IPS-20b (cell line): Measurements from ENCODE around the gene RGSL1.

Source experiments
- H3K27ac ChIP-seq: one replicate; pipeline ENCODE4 v1.5.1; 2013; ENCODE audit warnings: low read length
- H3K27me3 ChIP-seq: 2 replicates; pipeline ENCODE4 v1.6.1; 2013; ENCODE audit warnings: mild to moderate bottlenecking, low read length, inconsistent platforms; ENCODE audit not compliant: insufficient read depth
- H3K36me3 ChIP-seq: 2 replicates; pipeline ENCODE4 v1.6.1; 2013; ENCODE audit warnings: low read depth, mild to moderate bottlenecking, inconsistent platforms, low read length, moderate library complexity; ENCODE audit not compliant: insufficient read depth
- H3K4me1 ChIP-seq: 2 replicates; pipeline ENCODE4 v1.6.1; 2013; ENCODE audit warnings: mild to moderate bottlenecking, control low read depth, inconsistent platforms, low read length, moderate library complexity; ENCODE audit not compliant: insufficient read depth
- H3K4me3 ChIP-seq: 2 replicates; pipeline ENCODE4 v1.5.1; 2013; ENCODE audit warnings: mild to moderate bottlenecking, low read length, inconsistent platforms
- H3K9ac ChIP-seq: 2 replicates; pipeline ENCODE4 v1.6.1; 2013; ENCODE audit warnings: low read depth, mild to moderate bottlenecking, inconsistent platforms, low read length, moderate library complexity
- H3K9me3 ChIP-seq: 2 replicates; pipeline ENCODE4 v1.6.1; 2013; ENCODE audit warnings: mild to moderate bottlenecking, low read depth, low read length, inconsistent platforms; ENCODE audit not compliant: insufficient read depth

RGSL1 gene

GRCh38 chr1:182555493-182555892 lies 105.5 kb downstream of the RGSL1 start:
- Histone ChIP-seq H3K27me3 (no peaks in the 10 kb centered on the region), H3K9me3 (no peaks in the 10 kb centered on the region), H3K27ac (no peak overlapping the region)

GRCh38 chr1:182556279-182556678 lies 106.3 kb downstream of the RGSL1 start:
- Histone ChIP-seq H3K9me3 (no peaks in the 10 kb centered on the region), H3K9ac (no peak overlapping the region), H3K4me1 (no peaks in the 10 kb centered on the region), H3K27me3 (no peaks in the 10 kb centered on the region), H3K4me3 (no peak overlapping the region), H3K36me3 (no peaks in the 10 kb centered on the region), H3K27ac (no peak overlapping the region)

More at GRCh38 chr1:182555493-182555892, 105.5 kb downstream of the RGSL1 start:
- H3K4me1 ChIP-seq: no peaks in the 10 kb centered on the region
- H3K36me3 ChIP-seq: no peaks in the 10 kb centered on the region
- no peak overlapping the region for H3K4me3 ChIP-seq
- H3K9ac ChIP-seq: no peak overlapping the region

GRCh38 chr1:182560392-182560984 lies 110.5 kb downstream of the RGSL1 start:
- H3K9me3 ChIP-seq: no peaks in the 10 kb centered on the region; the same call in 1 of the 2 replicates
- H3K27ac ChIP-seq: no peak overlapping the region
- no peaks in the 10 kb centered on the region for H3K4me1 ChIP-seq

GRCh38 chr1:182561456-182561855 lies 111.5 kb downstream of the RGSL1 start:
- no peak overlapping the region for H3K27ac ChIP-seq
- no peak overlapping the region for H3K4me3 ChIP-seq
- no peaks in the 10 kb centered on the region for H3K4me1 ChIP-seq
- H3K9ac ChIP-seq: no peak overlapping the region
- H3K27me3 ChIP-seq: no peaks in the 10 kb centered on the region
- no peaks in the 10 kb centered on the region for H3K36me3 ChIP-seq
- no peaks in the 10 kb centered on the region; the same call in 1 of the 2 replicates for H3K9me3 ChIP-seq

More at GRCh38 chr1:182560392-182560984, 110.5 kb downstream of the RGSL1 start:
- Histone ChIP-seq H3K9ac (no peak overlapping the region), H3K36me3 (no peaks in the 10 kb centered on the region), H3K4me3 (no peak overlapping the region), H3K27me3 (no peaks in the 10 kb centered on the region)

- no peaks in the 10 kb centered on the region for H3K4me1 ChIP-seq
- no peak overlapping the region for H3K9ac ChIP-seq
- H3K27me3 ChIP-seq: no peaks in the 10 kb centered on the region
- no peak overlapping the region for H3K27ac ChIP-seq
- H3K4me3 ChIP-seq: no peak overlapping the region
- H3K9me3 ChIP-seq: no peaks in the 10 kb centered on the region; the same call in 1 of the 2 replicates
- no peaks in the 10 kb centered on the region for H3K36me3 ChIP-seq
Observed at GRCh38 chr1:182563095-182563494, 113.1 kb downstream of the RGSL1 start.

- Histone ChIP-seq H3K27me3 (no peaks in the 10 kb centered on the region), H3K9ac (no peak overlapping the region), H3K4me1 (no peaks in the 10 kb centered on the region), H3K27ac (no peak overlapping the region), H3K9me3 (no peaks in the 10 kb centered on the region; the same call in 1 of the 2 replicates), H3K4me3 (no peak overlapping the region), H3K36me3 (no peaks in the 10 kb centered on the region)
Observed at GRCh38 chr1:182564406-182565004, 114.6 kb downstream of the RGSL1 start.

- H3K9me3 ChIP-seq: no peaks in the 10 kb centered on the region; the same call in 1 of the 2 replicates
- no peaks in the 10 kb centered on the region for H3K36me3 ChIP-seq
- no peak overlapping the region for H3K4me3 ChIP-seq
- H3K4me1 ChIP-seq: no peaks in the 10 kb centered on the region
- no peak overlapping the region for H3K27ac ChIP-seq
- H3K9ac ChIP-seq: no peak overlapping the region
- no peaks in the 10 kb centered on the region for H3K27me3 ChIP-seq
Observed at GRCh38 chr1:182565537-182565936, 115.6 kb downstream of the RGSL1 start.

GRCh38 chr1:182567629-182568028 lies 117.7 kb downstream of the RGSL1 start:
- no peaks in the 10 kb centered on the region for H3K4me1 ChIP-seq
- no peaks in the 10 kb centered on the region for H3K27me3 ChIP-seq
- no peaks in the 10 kb centered on the region; the same call in 1 of the 2 replicates for H3K9me3 ChIP-seq
- H3K9ac ChIP-seq: no peak overlapping the region
- no peaks in the 10 kb centered on the region for H3K36me3 ChIP-seq
- no peak overlapping the region for H3K4me3 ChIP-seq
- no peak overlapping the region for H3K27ac ChIP-seq

- Histone ChIP-seq H3K9ac (no peak overlapping the region), H3K36me3 (no peaks in the 10 kb centered on the region), H3K9me3 (no peaks in the 10 kb centered on the region; the same call in 1 of the 2 replicates), H3K27me3 (no peaks in the 10 kb centered on the region), H3K4me1 (no peaks in the 10 kb centered on the region), H3K4me3 (no peak overlapping the region), H3K27ac (no peak overlapping the region)
Observed at GRCh38 chr1:182568647-182569284, 118.8 kb downstream of the RGSL1 start.

GRCh38 chr1:182569939-182570610 lies 120.1 kb downstream of the RGSL1 start:
- H3K27ac ChIP-seq: no peak overlapping the region
- no peaks in the 10 kb centered on the region; the same call in 1 of the 2 replicates for H3K9me3 ChIP-seq
- no peaks in the 10 kb centered on the region for H3K4me1 ChIP-seq
- H3K9ac ChIP-seq: no peak overlapping the region
- H3K27me3 ChIP-seq: no peaks in the 10 kb centered on the region
- H3K4me3 ChIP-seq: no peak overlapping the region
- H3K36me3 ChIP-seq: no peaks in the 10 kb centered on the region

- H3K4me3 ChIP-seq: no peak overlapping the region
- H3K4me1 ChIP-seq: no peaks in the 10 kb centered on the region
- H3K9ac ChIP-seq: no peak overlapping the region
- H3K9me3 ChIP-seq: no peaks in the 10 kb centered on the region
- H3K27ac ChIP-seq: no peak overlapping the region
- no peaks in the 10 kb centered on the region for H3K27me3 ChIP-seq
- no peaks in the 10 kb centered on the region for H3K36me3 ChIP-seq
Observed at GRCh38 chr1:182570611-182570970, 120.6 kb downstream of the RGSL1 start.
